SK-N-SH treated with all-trans-retinoic acid at 6 μM for 48 hours (cell line): ENCODE measurements around the gene PRKCE.

Experiments
- ATAC-seq: fragments of 200-7000 bp; cut with Tn5 transposase; 3 replicates; pipeline ENCODE4 v1.9.1; 2020; ENCODE audit warnings: mild to moderate bottlenecking, moderate library complexity
- ARNTL ChIP-seq: fragments of 450-650 bp; formaldehyde crosslinking; IDR thresholded peaks from 2 replicates; pipeline ENCODE4 v1.5.0; 2020; ENCODE audit warnings: low read depth, mild to moderate bottlenecking, moderate library complexity, borderline replicate concordance
- BACH2 ChIP-seq: fragments of 250-450 bp; sonication (Bioruptor Pico); IDR thresholded peaks from 2 replicates; pipeline ENCODE4 v1.9.0; 2021; ENCODE audit warnings: mild to moderate bottlenecking, borderline replicate concordance
- CSDC2 ChIP-seq: fragments of 250-450 bp; sonication (Bioruptor Pico); IDR thresholded peaks from 2 replicates; pipeline ENCODE4 v1.5.0; 2020; ENCODE audit warnings: mild to moderate bottlenecking, moderate library complexity
- ESRRG ChIP-seq: fragments of 250-450 bp; sonication (Bioruptor Pico); IDR thresholded peaks from 2 replicates; pipeline ENCODE4 v1.6.1; 2021; ENCODE audit warnings: mild to moderate bottlenecking
- GLIS3 ChIP-seq: fragments of 250-450 bp; sonication (Bioruptor Pico); IDR thresholded peaks from 2 replicates; pipeline ENCODE4 v1.5.0; 2020; ENCODE audit warnings: mild to moderate bottlenecking, moderate library complexity
- ISL1 ChIP-seq: fragments of 250-450 bp; sonication (Bioruptor Pico); IDR thresholded peaks from 2 replicates; pipeline ENCODE4 v2.1.2; 2022; ENCODE audit warnings: mild to moderate bottlenecking, moderate library complexity
- OSR1 ChIP-seq: fragments of 250-450 bp; sonication (Bioruptor Pico); IDR thresholded peaks from 2 replicates; pipeline ENCODE4 v1.8.0; 2022; ENCODE audit warnings: moderate library complexity, mild to moderate bottlenecking, inconsistent platforms
- PPARA ChIP-seq: fragments of 250-450 bp; sonication (Bioruptor Pico); IDR thresholded peaks from 2 replicates; pipeline ENCODE4 v1.5.0; 2020; ENCODE audit warnings: mild to moderate bottlenecking, borderline replicate concordance
- RARB ChIP-seq: fragments of 250-450 bp; sonication (Bioruptor Pico); IDR thresholded peaks from 2 replicates; pipeline ENCODE4 v1.8.0; 2021; ENCODE audit warnings: mild to moderate bottlenecking, moderate library complexity
- SNAI2 ChIP-seq: fragments of 250-450 bp; sonication (Bioruptor Pico); IDR thresholded peaks from 2 replicates; pipeline ENCODE4 v1.5.0; 2020; ENCODE audit warnings: mild to moderate bottlenecking, moderate library complexity
- TCF4 ChIP-seq: fragments of 250-450 bp; sonication (Bioruptor Pico); IDR thresholded peaks from 2 replicates; pipeline ENCODE4 v1.8.0; 2021; ENCODE audit warnings: mild to moderate bottlenecking, moderate library complexity, borderline replicate concordance
- TOX ChIP-seq: fragments of 250-450 bp; sonication (Bioruptor Pico); IDR thresholded peaks from 2 replicates; pipeline ENCODE4 v1.8.0; 2021; ENCODE audit warnings: mild to moderate bottlenecking, moderate library complexity, borderline replicate concordance
- ZC3H10 ChIP-seq: fragments of 250-450 bp; sonication (Bioruptor Pico); IDR thresholded peaks from 2 replicates; pipeline ENCODE4 v1.5.1; 2021; ENCODE audit warnings: mild to moderate bottlenecking, moderate library complexity
- ZFP3 ChIP-seq: fragments of 250-450 bp; sonication (Bioruptor Pico); IDR thresholded peaks from 2 replicates; pipeline ENCODE4 v1.5.0; 2020; ENCODE audit warnings: mild to moderate bottlenecking, moderate library complexity
- ZFP30 ChIP-seq: fragments of 450-650 bp; formaldehyde crosslinking; IDR thresholded peaks from 2 replicates; pipeline ENCODE4 v1.5.0; 2022; ENCODE audit warnings: mild to moderate bottlenecking, moderate library complexity
- ZNF565 ChIP-seq: fragments of 450-650 bp; formaldehyde crosslinking; conservative IDR thresholded peaks from 2 replicates; pipeline ENCODE4 v1.5.0; 2020; ENCODE audit warnings: low read depth, mild to moderate bottlenecking, moderate library complexity
- ZNF70 ChIP-seq: fragments of 450-650 bp; formaldehyde crosslinking; IDR thresholded peaks from 2 replicates; pipeline ENCODE4 v1.5.0; 2020; ENCODE audit warnings: mild to moderate bottlenecking, moderate library complexity
- ZNF8 ChIP-seq: fragments of 450-650 bp; formaldehyde crosslinking; IDR thresholded peaks from 2 replicates; pipeline ENCODE4 v1.5.0; 2020; ENCODE audit warnings: mild to moderate bottlenecking, moderate library complexity
- TF ChIP-seq, protein P1 (sequence below): fragments of 250-450 bp; sonication (Bioruptor Pico); IDR thresholded peaks from 2 replicates; pipeline ENCODE4 v1.5.1; 2020; ENCODE audit warnings: low read depth, mild to moderate bottlenecking, moderate library complexity
- TF ChIP-seq, protein P2 (sequence below): fragments of 250-450 bp; sonication (Bioruptor Pico); IDR thresholded peaks from 2 replicates; pipeline ENCODE4 v1.8.0; 2020; ENCODE audit warnings: mild to moderate bottlenecking, moderate library complexity, borderline replicate concordance
- TF ChIP-seq, protein P3 (sequence below): fragments of 250-450 bp; sonication (Bioruptor Pico); IDR thresholded peaks from 2 replicates; pipeline ENCODE4 v1.5.1; 2021; ENCODE audit warnings: mild to moderate bottlenecking, moderate library complexity
- TF ChIP-seq, protein P4 (sequence below): fragments of 250-450 bp; sonication (Bioruptor Pico); IDR thresholded peaks from 2 replicates; pipeline ENCODE4 v1.5.0; 2020; ENCODE audit warnings: mild to moderate bottlenecking, moderate library complexity
- TF ChIP-seq, protein P5 (sequence below): fragments of 250-450 bp; sonication (Bioruptor Pico); IDR thresholded peaks from 2 replicates; pipeline ENCODE4 v1.8.0; 2021; ENCODE audit warnings: low read depth, mild to moderate bottlenecking, moderate library complexity, borderline replicate concordance

PRKCE gene

DNA sequence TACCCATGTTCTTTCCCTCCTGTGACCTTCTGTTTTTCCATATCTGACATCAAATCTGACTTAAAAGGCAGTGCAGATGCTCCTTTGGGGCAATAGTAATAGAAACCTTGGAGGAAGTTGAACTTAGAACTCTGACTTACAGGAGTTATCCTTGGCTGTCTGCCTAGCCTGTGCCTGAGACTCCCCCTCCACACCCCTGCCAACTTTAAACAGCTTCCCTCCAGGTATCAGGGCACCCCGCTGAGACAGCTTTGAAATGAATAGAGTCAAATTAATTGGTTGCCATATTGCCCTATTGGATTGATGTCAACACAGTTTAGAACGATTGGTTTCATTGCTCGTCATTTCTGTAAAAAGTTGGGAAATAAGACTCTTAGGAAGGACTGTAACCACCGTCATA is 322.0 kb downstream of the PRKCE start:
- ATAC-seq = no peak
- TF ChIP-seq ISL1 (CRISPR knock-in tag) (no peak), OSR1 (no peak), ZNF70 (CRISPR knock-in tag) (no peak)

DNA sequence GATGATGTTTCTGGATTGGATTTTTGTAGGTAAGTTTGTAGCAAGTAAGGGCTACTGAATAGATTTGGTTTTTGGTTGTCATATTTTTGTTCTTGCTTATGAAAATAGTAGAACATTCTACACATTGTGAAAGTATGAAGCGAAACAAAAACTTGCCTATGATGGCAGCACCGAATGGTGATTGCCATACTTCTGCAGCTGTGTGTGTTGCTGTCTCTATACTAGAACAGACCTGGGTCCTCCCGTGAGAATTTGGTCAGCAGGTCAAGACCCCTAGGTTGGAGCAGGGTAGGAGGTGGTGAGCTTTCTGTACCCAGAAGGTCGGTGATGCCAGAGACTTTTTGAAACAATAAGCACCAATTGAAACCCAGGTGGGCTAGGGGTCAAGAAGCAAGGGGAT is 322.6 kb downstream of the PRKCE start:
- no peak for ATAC-seq
- no peak for TF ChIP-seq ZC3H10 (CRISPR knock-in tag)
- no peak for TF ChIP-seq ZFP30 (CRISPR knock-in tag)
- TF ChIP-seq, protein P1, sequence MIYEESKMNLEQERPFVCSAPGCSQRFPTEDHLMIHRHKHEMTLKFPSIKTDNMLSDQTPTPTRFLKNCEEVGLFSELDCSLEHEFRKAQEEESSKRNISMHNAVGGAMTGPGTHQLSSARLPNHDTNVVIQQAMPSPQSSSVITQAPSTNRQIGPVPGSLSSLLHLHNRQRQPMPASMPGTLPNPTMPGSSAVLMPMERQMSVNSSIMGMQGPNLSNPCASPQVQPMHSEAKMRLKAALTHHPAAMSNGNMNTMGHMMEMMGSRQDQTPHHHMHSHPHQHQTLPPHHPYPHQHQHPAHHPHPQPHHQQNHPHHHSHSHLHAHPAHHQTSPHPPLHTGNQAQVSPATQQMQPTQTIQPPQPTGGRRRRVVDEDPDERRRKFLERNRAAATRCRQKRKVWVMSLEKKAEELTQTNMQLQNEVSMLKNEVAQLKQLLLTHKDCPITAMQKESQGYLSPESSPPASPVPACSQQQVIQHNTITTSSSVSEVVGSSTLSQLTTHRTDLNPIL (CRISPR knock-in tag) = no peak
- TF ChIP-seq TCF4 = no peak
- TF ChIP-seq, protein P2, sequence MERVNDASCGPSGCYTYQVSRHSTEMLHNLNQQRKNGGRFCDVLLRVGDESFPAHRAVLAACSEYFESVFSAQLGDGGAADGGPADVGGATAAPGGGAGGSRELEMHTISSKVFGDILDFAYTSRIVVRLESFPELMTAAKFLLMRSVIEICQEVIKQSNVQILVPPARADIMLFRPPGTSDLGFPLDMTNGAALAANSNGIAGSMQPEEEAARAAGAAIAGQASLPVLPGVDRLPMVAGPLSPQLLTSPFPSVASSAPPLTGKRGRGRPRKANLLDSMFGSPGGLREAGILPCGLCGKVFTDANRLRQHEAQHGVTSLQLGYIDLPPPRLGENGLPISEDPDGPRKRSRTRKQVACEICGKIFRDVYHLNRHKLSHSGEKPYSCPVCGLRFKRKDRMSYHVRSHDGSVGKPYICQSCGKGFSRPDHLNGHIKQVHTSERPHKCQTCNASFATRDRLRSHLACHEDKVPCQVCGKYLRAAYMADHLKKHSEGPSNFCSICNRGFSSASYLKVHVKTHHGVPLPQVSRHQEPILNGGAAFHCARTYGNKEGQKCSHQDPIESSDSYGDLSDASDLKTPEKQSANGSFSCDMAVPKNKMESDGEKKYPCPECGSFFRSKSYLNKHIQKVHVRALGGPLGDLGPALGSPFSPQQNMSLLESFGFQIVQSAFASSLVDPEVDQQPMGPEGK = no peak
- TF ChIP-seq, protein P3, sequence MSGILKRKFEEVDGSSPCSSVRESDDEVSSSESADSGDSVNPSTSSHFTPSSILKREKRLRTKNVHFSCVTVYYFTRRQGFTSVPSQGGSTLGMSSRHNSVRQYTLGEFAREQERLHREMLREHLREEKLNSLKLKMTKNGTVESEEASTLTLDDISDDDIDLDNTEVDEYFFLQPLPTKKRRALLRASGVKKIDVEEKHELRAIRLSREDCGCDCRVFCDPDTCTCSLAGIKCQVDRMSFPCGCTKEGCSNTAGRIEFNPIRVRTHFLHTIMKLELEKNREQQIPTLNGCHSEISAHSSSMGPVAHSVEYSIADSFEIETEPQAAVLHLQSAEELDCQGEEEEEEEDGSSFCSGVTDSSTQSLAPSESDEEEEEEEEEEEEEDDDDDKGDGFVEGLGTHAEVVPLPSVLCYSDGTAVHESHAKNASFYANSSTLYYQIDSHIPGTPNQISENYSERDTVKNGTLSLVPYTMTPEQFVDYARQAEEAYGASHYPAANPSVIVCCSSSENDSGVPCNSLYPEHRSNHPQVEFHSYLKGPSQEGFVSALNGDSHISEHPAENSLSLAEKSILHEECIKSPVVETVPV (CRISPR knock-in tag) = no peak
- TF ChIP-seq ESRRG (CRISPR knock-in tag) = no peak
- TF ChIP-seq ARNTL (CRISPR knock-in tag) = no peak
- TF ChIP-seq BACH2 (CRISPR knock-in tag) = no peak
- no peak for TF ChIP-seq GLIS3
- no peak for TF ChIP-seq ZFP3
- TF ChIP-seq ISL1 (CRISPR knock-in tag) = no peak
- no peak for TF ChIP-seq CSDC2 (CRISPR knock-in tag)
- TF ChIP-seq ZNF565 = no peak
- no peak for TF ChIP-seq OSR1
- no peak for TF ChIP-seq PPARA (CRISPR knock-in tag)
- TF ChIP-seq ZNF8 (CRISPR knock-in tag) = no peak
- TF ChIP-seq, protein P4, sequence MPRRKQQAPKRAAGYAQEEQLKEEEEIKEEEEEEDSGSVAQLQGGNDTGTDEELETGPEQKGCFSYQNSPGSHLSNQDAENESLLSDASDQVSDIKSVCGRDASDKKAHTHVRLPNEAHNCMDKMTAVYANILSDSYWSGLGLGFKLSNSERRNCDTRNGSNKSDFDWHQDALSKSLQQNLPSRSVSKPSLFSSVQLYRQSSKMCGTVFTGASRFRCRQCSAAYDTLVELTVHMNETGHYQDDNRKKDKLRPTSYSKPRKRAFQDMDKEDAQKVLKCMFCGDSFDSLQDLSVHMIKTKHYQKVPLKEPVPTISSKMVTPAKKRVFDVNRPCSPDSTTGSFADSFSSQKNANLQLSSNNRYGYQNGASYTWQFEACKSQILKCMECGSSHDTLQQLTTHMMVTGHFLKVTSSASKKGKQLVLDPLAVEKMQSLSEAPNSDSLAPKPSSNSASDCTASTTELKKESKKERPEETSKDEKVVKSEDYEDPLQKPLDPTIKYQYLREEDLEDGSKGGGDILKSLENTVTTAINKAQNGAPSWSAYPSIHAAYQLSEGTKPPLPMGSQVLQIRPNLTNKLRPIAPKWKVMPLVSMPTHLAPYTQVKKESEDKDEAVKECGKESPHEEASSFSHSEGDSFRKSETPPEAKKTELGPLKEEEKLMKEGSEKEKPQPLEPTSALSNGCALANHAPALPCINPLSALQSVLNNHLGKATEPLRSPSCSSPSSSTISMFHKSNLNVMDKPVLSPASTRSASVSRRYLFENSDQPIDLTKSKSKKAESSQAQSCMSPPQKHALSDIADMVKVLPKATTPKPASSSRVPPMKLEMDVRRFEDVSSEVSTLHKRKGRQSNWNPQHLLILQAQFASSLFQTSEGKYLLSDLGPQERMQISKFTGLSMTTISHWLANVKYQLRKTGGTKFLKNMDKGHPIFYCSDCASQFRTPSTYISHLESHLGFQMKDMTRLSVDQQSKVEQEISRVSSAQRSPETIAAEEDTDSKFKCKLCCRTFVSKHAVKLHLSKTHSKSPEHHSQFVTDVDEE (CRISPR knock-in tag) = no peak
- no peak for TF ChIP-seq RARB
- TF ChIP-seq TOX (CRISPR knock-in tag) = no peak

DNA sequence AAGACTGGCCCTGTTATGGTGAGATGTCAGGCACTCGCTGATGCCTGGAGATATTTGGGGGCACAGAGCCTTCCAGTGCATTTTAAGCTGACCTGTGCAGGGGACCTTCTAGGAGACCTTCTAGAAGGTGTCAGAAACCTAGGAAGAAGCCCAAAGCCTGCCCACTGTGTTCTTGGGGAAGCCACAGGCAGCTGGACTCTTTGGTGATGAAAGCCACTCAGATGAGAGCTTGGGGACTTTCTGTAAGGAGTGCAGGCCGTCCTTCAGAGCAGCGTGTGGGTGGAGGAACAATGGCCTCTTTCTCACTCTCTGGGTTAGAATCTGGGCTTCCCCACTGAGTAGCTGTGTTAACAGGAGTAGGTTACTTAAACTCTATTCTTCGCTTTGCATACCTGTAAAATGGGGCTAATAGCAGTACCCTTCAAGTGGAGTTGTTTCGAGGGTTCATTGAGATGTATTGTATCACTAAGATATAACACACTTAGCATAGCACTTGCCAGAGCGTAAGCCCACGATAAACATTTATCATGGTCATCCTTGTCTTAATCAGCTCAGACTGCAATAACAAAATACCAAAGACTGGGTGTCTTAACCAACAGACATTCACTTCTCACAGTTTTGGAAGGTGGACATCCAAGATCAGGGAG is 323.4 kb downstream of the PRKCE start:
- no peak for ATAC-seq
- no peak for TF ChIP-seq ZNF70 (CRISPR knock-in tag)
- TF ChIP-seq, protein P5, sequence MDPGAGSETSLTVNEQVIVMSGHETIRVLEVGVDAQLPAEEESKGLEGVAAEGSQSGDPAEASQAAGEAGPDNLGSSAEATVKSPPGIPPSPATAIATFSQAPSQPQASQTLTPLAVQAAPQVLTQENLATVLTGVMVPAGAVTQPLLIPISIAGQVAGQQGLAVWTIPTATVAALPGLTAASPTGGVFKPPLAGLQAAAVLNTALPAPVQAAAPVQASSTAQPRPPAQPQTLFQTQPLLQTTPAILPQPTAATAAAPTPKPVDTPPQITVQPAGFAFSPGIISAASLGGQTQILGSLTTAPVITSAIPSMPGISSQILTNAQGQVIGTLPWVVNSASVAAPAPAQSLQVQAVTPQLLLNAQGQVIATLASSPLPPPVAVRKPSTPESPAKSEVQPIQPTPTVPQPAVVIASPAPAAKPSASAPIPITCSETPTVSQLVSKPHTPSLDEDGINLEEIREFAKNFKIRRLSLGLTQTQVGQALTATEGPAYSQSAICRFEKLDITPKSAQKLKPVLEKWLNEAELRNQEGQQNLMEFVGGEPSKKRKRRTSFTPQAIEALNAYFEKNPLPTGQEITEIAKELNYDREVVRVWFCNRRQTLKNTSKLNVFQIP (CRISPR knock-in tag) = no peak
- TF ChIP-seq, protein P3 (CRISPR knock-in tag) = no peak
- no peak for TF ChIP-seq GLIS3
- no peak for TF ChIP-seq ZFP3
- TF ChIP-seq ZNF8 (CRISPR knock-in tag) = no peak
- no peak for TF ChIP-seq ISL1 (CRISPR knock-in tag)
- TF ChIP-seq, protein P4 (CRISPR knock-in tag) = no peak
- no peak for TF ChIP-seq SNAI2 (CRISPR knock-in tag)
- no peak for TF ChIP-seq BACH2 (CRISPR knock-in tag)
- no peak for TF ChIP-seq CSDC2 (CRISPR knock-in tag)
- TF ChIP-seq RARB = no peak
- TF ChIP-seq, protein P1 (CRISPR knock-in tag) = no peak
- TF ChIP-seq ZNF565 = no peak
